ENCODE measurements around the gene ITGB2.

The ITGB2 gene

GRCh38 chr21:44874497-44875315, 46.0 kb downstream of the ITGB2 start:
- TF ChIP-seq CTCF (IDR thresholded peaks at IDR 0.05) = no peak

- no peak for TF ChIP-seq CTCF (IDR thresholded peaks at IDR 0.05)
Measured at GRCh38 chr21:44874240-44874496, 46.5 kb downstream of the ITGB2 start.

GRCh38 chr21:44873356-44874239, 47.1 kb downstream of the ITGB2 start, which contains the start of gene PTTG1IP:
PTTG1IP (minus strand) TSS chr21:44873690; CDS start chr21:44873616, 74 bp downstream.
- TF ChIP-seq CTCF (IDR thresholded peaks at IDR 0.05) = no peak

GRCh38 chr21:44872649-44873355, 47.9 kb downstream of the ITGB2 start:
- no peak for TF ChIP-seq CTCF (IDR thresholded peaks at IDR 0.05)

- TF ChIP-seq CTCF (IDR thresholded peaks at IDR 0.05) = no peak
Measured at GRCh38 chr21:44872323-44872648, 48.4 kb downstream of the ITGB2 start.

GRCh38 chr21:44871576-44872269, 49.0 kb downstream of the ITGB2 start:
- TF ChIP-seq CTCF (IDR thresholded peaks at IDR 0.05) = no peak
